Neural cell (in vitro differentiated cells): ENCODE results near the gene TSSK6.

Experiments used
- EP300 ChIP-seq: fragments of 450-650 bp; conservative IDR thresholded peaks from 2 replicates; pipeline ENCODE4 v1.6.1; 2014; ENCODE audit warnings: antibody characterized with exemption, mild to moderate bottlenecking, moderate library complexity; ENCODE audit not compliant: poor library complexity, severe bottlenecking
- POLR2AphosphoS5 ChIP-seq: IDR thresholded peaks from 2 replicates; pipeline ENCODE4 v1.6.1; 2012
- SMC3 ChIP-seq: fragments of 450-650 bp; conservative IDR thresholded peaks from 2 replicates; pipeline ENCODE4 v1.6.1; 2014; ENCODE audit warnings: antibody characterized with exemption, mild to moderate bottlenecking, moderate library complexity; ENCODE audit not compliant: poor library complexity
- TAF1 ChIP-seq: IDR thresholded peaks from 2 replicates; pipeline ENCODE4 v1.6.1; 2012; ENCODE audit warnings: low read depth
- TF ChIP-seq, protein P1 (sequence below): fragments of 450-650 bp; IDR thresholded peaks from 2 replicates; pipeline ENCODE4 v1.5.1; 2014; ENCODE audit warnings: antibody characterized with exemption, mild to moderate bottlenecking, moderate library complexity; ENCODE audit not compliant: poor library complexity, severe bottlenecking
- TF ChIP-seq, protein P2 (sequence below): IDR thresholded peaks from 2 replicates; pipeline ENCODE4 v1.6.1; 2012; ENCODE audit warnings: borderline replicate concordance

DNA sequence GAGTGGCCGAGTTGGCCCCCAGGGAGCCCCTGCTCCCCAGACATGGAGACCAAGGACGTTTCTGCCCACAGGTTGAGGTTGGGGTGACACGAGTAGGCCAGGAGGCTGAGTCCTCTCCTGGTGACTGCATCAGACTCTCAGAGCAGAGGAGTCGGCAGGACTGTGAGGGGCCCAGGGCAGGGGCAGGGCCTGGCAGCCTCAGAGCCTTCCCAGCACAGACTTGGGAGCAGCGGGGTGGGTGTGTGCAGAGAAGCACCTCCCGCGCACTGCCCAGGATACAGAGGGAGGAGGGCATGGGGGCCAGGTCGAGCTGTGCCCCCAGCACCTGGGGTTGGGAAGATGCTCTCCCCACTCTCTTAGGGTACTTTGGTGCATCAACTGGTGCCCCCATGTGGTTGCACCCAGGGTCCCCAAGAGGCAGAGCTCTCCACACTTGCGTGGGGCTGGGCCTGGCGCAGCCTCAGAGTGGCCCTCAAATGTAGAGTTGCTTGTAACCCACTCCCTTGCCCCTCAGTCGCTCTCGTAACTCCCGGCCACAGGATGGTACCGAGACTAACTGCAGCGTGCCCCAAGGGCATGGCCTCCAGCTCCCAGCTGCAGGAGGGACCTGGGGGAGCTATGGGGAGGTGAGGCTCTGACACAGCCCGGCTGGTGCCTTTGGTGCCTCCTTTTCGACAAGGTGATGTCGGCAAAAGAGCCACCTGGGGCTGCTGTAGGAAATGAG, 15.9 kb downstream of the TSSK6 start:
- TF ChIP-seq, protein P1, sequence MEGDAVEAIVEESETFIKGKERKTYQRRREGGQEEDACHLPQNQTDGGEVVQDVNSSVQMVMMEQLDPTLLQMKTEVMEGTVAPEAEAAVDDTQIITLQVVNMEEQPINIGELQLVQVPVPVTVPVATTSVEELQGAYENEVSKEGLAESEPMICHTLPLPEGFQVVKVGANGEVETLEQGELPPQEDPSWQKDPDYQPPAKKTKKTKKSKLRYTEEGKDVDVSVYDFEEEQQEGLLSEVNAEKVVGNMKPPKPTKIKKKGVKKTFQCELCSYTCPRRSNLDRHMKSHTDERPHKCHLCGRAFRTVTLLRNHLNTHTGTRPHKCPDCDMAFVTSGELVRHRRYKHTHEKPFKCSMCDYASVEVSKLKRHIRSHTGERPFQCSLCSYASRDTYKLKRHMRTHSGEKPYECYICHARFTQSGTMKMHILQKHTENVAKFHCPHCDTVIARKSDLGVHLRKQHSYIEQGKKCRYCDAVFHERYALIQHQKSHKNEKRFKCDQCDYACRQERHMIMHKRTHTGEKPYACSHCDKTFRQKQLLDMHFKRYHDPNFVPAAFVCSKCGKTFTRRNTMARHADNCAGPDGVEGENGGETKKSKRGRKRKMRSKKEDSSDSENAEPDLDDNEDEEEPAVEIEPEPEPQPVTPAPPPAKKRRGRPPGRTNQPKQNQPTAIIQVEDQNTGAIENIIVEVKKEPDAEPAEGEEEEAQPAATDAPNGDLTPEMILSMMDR: no peak
- TF ChIP-seq POLR2AphosphoS5 (no peak), TAF1 (no peak), EP300 (no peak), SMC3 (no peak)
- TF ChIP-seq, protein P2, sequence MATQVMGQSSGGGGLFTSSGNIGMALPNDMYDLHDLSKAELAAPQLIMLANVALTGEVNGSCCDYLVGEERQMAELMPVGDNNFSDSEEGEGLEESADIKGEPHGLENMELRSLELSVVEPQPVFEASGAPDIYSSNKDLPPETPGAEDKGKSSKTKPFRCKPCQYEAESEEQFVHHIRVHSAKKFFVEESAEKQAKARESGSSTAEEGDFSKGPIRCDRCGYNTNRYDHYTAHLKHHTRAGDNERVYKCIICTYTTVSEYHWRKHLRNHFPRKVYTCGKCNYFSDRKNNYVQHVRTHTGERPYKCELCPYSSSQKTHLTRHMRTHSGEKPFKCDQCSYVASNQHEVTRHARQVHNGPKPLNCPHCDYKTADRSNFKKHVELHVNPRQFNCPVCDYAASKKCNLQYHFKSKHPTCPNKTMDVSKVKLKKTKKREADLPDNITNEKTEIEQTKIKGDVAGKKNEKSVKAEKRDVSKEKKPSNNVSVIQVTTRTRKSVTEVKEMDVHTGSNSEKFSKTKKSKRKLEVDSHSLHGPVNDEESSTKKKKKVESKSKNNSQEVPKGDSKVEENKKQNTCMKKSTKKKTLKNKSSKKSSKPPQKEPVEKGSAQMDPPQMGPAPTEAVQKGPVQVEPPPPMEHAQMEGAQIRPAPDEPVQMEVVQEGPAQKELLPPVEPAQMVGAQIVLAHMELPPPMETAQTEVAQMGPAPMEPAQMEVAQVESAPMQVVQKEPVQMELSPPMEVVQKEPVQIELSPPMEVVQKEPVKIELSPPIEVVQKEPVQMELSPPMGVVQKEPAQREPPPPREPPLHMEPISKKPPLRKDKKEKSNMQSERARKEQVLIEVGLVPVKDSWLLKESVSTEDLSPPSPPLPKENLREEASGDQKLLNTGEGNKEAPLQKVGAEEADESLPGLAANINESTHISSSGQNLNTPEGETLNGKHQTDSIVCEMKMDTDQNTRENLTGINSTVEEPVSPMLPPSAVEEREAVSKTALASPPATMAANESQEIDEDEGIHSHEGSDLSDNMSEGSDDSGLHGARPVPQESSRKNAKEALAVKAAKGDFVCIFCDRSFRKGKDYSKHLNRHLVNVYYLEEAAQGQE: no peak
